Peyer's patch (tissue), 4 donors: ENCODE results near the gene RBMS2. TPM values are rescaled to one million over a fixed set of nuclear protein-coding genes. Genes with fewer than 3 reads are reported as not detected.

Source experiments
- DNase-seq, 3 donors: peaks; one replicate each; pipeline ENCODE4 v3.0.0-alpha.2; 2017 to 2019
- H3K27ac ChIP-seq, 4 donors: fragments of 200-600 bp; sonication (generic); one replicate each; pipeline ENCODE4 v1.5.1; 2016 to 2019
- H3K27me3 ChIP-seq, 2 donors: fragments of 200-600 bp; sonication (generic); one replicate each; pipeline ENCODE4 v1.5.1; 2019
- H3K36me3 ChIP-seq, 3 donors: fragments of 200-600 bp; sonication (generic); one replicate each; pipeline ENCODE4 v1.5.1; 2016 to 2019
- H3K4me1 ChIP-seq, 4 donors: fragments of 200-600 bp; sonication (generic); one replicate each; pipeline ENCODE4 v1.5.1; 2016 to 2019
- H3K4me3 ChIP-seq, 4 donors: fragments of 200-600 bp; sonication (generic); 1 replicate in 3 of 4; 2 replicates in 1 of 4; pipeline ENCODE4 v1.5.1; 2016 to 2019; ENCODE audit warnings: mild to moderate bottlenecking in 1 of 4
- H3K9me3 ChIP-seq, 4 donors: fragments of 200-600 bp; sonication (generic); one replicate each; pipeline ENCODE4 v1.5.1; 2016 to 2019; ENCODE audit warnings: mild to moderate bottlenecking in 1 of 4
- POLR2A ChIP-seq, 2 donors: fragments of 450-650 bp; IDR thresholded peaks; one replicate each; pipeline ENCODE4 v1.5.1; 2017; ENCODE audit warnings: antibody characterized with exemption in 2 of 2, mild to moderate bottlenecking in 2 of 2, moderate library complexity in 2 of 2
- total RNA-seq, 4 donors: library from RNA; depleted of rRNA; stranded (reverse); fragments of >200 nt; gene quantifications; one replicate each; pipeline ENCODE4 v1.1.0, GENCODE V29; 2016
- TF ChIP-seq, protein P1 (sequence below), 6 experiments: fragments of 450-650 bp in 4 of 6; fragments of 200-600 bp in 2 of 6; sonication (generic) in 1 of 6; IDR thresholded peaks; one replicate each; pipeline ENCODE4 v1.5.1; 2017 to 2019; ENCODE audit warnings: antibody characterized with exemption in 6 of 6, mild to moderate bottlenecking in 3 of 6, moderate library complexity in 1 of 6

Gene RBMS2, protein sequence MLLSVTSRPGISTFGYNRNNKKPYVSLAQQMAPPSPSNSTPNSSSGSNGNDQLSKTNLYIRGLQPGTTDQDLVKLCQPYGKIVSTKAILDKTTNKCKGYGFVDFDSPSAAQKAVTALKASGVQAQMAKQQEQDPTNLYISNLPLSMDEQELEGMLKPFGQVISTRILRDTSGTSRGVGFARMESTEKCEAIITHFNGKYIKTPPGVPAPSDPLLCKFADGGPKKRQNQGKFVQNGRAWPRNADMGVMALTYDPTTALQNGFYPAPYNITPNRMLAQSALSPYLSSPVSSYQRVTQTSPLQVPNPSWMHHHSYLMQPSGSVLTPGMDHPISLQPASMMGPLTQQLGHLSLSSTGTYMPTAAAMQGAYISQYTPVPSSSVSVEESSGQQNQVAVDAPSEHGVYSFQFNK
- total RNA-seq: 10 to 100 TPM; 10.7 to 22.3 (median 12.5) TPM

DNA sequence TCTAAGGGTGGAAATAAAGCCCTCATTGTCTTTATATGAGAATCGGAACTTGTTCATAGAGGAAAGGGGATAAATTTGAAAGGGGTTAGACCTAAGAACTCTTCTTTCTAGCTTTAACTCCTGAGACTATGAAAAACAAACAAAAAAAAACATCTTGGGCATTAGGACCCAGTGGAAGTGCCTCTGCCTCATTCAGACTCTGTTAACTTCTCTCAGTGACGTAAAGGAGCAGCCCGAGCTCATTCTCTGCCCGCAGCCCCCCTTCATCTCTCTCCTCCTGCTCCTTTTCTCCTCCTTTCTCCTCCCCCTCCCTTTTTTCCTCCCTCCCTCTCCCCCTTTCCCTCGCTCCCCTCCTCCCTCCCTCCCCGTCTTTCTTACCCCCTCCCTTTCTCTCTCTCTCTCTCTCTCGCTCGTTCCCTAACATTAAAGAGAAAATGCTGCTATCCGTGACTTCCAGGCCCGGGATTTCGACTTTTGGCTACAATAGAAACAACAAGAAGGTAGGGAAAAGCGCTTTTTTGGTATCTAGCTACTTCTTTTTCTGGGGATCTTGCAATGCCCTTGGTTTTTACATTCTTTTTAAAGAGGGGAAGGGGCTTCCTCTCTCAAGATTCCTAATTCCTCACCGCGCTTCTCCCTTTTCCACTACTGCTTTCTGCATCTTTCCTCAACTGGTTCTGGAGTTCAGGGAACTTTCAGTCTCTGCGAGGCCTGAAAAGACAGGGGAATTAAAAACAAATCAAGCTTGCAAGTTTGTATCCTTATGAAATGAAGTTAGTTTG is at the start of gene RBMS2:
TSS of gene RBMS2 (plus strand) at position 231 of the 782 bp plus-strand sequence. CDS start at position 435, 204 bp downstream.
- TF ChIP-seq, protein P1, sequence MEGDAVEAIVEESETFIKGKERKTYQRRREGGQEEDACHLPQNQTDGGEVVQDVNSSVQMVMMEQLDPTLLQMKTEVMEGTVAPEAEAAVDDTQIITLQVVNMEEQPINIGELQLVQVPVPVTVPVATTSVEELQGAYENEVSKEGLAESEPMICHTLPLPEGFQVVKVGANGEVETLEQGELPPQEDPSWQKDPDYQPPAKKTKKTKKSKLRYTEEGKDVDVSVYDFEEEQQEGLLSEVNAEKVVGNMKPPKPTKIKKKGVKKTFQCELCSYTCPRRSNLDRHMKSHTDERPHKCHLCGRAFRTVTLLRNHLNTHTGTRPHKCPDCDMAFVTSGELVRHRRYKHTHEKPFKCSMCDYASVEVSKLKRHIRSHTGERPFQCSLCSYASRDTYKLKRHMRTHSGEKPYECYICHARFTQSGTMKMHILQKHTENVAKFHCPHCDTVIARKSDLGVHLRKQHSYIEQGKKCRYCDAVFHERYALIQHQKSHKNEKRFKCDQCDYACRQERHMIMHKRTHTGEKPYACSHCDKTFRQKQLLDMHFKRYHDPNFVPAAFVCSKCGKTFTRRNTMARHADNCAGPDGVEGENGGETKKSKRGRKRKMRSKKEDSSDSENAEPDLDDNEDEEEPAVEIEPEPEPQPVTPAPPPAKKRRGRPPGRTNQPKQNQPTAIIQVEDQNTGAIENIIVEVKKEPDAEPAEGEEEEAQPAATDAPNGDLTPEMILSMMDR (IDR thresholded peaks at IDR 0.05): no peak
- TF ChIP-seq POLR2A (IDR thresholded peaks at IDR 0.05): no peak
- peak; percentile 53 to 81 (median 61) for DNase-seq
- Histone ChIP-seq H3K9me3 (no peaks in the 10 kb centered on the region), H3K4me1 (peaks cover 0 to 8% (median 2%) of the 10 kb centered on the region in 4 donors), H3K27me3 (no peaks in the 10 kb centered on the region), H3K36me3 (no peaks in the 10 kb centered on the region), H3K27ac (peak within 1 kb of the TSS; percentile 35 to 84 (median 77)), H3K4me3 (peak within 1 kb of the TSS; percentile 36 to 59 (median 50))

DNA sequence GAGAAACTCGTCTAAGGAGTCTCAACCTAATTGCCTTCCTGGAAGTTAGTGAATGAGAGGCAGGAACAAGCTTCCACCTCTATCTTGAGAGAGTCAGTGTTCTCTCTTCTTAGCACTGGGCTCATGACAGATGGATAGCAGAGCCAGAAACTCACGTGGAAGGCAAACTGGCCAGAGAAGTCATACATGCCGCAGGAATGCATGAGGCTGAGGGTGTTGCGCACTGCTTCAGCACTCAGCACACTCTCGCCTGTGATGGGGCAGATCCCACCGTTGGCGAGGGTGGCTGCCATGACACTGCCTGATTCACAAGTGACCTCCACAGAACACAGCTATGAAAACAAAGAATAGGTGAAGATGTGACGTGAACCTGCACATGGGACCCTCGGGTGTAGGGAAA is 47.2 kb upstream of the RBMS2 start:
- DNase-seq: no peak
- H3K9me3 ChIP-seq: no peaks in the 10 kb centered on the region
- no peaks in the 10 kb centered on the region for H3K27me3 ChIP-seq
- H3K4me3 ChIP-seq: no peak overlapping the region
- TF ChIP-seq, protein P1 (IDR thresholded peaks at IDR 0.05): no peak
- no peak for TF ChIP-seq POLR2A (IDR thresholded peaks at IDR 0.05)
- peaks cover 0 to 8% (median 0%) of the 10 kb centered on the region in 4 donors for H3K4me1 ChIP-seq
- H3K27ac ChIP-seq: no peak overlapping the region
- H3K36me3 ChIP-seq: no peaks in the 10 kb centered on the region

DNA sequence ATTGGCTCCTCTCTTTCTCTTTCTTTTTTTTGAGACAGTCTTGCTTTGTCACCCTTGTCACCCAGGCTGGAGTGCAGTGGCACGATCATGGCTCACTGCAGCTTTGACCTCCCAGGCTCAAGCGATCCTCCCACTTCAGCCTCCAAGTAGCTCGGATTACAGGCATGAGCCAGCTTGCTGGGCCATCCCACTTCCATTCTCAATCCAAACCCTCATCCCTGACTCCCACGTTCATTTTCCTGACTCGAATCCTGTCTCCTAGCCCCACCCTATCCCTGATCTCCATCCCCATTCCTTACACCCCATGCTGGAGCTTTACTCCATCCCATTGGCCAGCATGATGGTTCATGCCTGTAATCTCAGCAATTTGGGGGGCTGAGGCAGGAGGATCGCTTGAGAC is 45.5 kb upstream of the RBMS2 start:
- Histone ChIP-seq H3K27me3 (no peaks in the 10 kb centered on the region), H3K36me3 (no peaks in the 10 kb centered on the region), H3K9me3 (no peaks in the 10 kb centered on the region), H3K4me1 (no peaks in the 10 kb centered on the region), H3K4me3 (no peak overlapping the region), H3K27ac (no peak overlapping the region)
- TF ChIP-seq, protein P1 (IDR thresholded peaks at IDR 0.05): no peak
- TF ChIP-seq POLR2A (IDR thresholded peaks at IDR 0.05): no peak
- DNase-seq: no peak

DNA sequence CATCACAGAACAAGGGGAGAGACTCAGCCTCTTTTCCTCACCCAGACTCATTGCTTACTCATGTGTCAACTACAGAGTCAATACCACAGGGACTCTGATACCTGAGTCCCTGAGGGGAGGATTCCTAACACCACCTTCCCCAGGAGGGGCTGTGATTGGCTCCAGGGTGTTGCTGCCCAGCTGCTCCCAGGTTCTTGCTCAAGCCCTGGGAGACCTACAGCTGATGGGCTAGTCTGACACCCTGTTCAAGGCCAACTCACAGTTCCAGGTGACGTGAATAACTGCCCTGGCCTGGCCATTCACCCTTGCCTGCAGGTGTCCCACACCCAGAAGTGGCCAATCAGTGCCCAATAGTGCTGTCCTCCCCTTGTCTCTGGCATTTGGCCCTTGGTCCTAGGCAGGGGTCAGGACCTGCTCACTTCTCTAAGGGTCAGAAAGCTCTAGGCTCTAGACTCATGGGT is 44.6 kb upstream of the RBMS2 start:
- Histone ChIP-seq H3K36me3 (no peaks in the 10 kb centered on the region), H3K9me3 (no peaks in the 10 kb centered on the region), H3K4me3 (no peak overlapping the region), H3K27me3 (no peaks in the 10 kb centered on the region), H3K4me1 (no peaks in the 10 kb centered on the region), H3K27ac (no peak overlapping the region)
- no peak for TF ChIP-seq POLR2A (IDR thresholded peaks at IDR 0.05)
- TF ChIP-seq, protein P1 (IDR thresholded peaks at IDR 0.05): no peak
- DNase-seq: no peak

DNA sequence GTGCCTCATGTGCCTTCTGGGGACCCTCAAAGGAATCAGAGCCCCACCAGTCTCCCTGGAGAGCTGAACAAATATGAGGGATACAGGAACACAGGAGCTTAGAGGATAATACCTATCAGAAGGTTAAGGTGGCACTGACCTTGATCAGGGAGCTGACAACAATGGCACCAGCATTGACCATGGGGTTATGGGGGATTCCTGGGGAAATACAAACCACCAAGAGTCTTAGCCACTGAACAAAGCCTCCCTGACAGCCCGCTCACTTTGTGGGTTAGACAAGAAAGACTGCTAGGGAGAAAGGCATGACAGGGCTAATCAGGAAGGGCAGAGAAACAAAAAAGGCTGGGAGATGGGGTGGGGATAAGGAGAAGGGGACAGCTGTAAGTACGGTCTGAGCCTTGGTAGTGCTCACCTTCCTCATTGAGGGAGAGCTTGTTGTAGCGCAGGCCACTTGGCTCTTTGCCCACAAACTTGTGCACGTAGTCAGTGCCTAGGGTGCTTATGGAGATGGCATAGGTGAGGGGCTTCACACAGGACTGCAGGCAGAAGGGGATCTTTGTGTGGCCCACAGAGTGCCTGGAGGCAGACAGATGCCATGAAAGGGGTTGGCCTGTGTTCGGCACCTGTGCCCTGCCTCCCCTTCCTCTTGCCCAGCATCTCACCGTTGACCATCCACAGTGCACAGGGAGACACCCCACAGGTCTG is 43.9 kb upstream of the RBMS2 start:
- Histone ChIP-seq H3K27ac (no peak overlapping the region), H3K4me1 (no peaks in the 10 kb centered on the region), H3K9me3 (no peaks in the 10 kb centered on the region), H3K36me3 (no peaks in the 10 kb centered on the region), H3K4me3 (no peak overlapping the region), H3K27me3 (no peaks in the 10 kb centered on the region)
- no peak for DNase-seq
- TF ChIP-seq, protein P1 (IDR thresholded peaks at IDR 0.05): no peak
- TF ChIP-seq POLR2A (IDR thresholded peaks at IDR 0.05): no peak
